ENCODE measurements around the gene KCNMA1. TPM values are rescaled to one million over a fixed set of nuclear protein-coding genes. Genes with fewer than 3 reads are reported as not detected.
"Not testable (repeated sequence)": the region's sequence is repeated elsewhere in the genome, so short reads cannot be mapped to it uniquely, and the experiment has no call there.

KCNMA1 gene
- polyA plus RNA-seq, 1 experiment = 21.4 TPM

- ChIA-PET POLR2A (interaction anchor here (0.5 kb wide), 1 partner anchor 1449 kb away, joined by 3 read pairs; no protein-coding TSS in a partner anchor), CTCF (interaction anchor here (0.5 to 1.1 kb wide), 4 partner anchors 11 to 410 kb away, joined by 3 read pairs; no protein-coding TSS in a partner anchor)
- no peak for TF ChIP-seq CTCF (IDR thresholded peaks at IDR 0.05; ENCODE audit: insufficient read depth, low read depth, low read length)
- Histone ChIP-seq H3K4me3 (ENCODE audit: low read depth, low read length) (no peak overlapping the region), H3K27me3 (ENCODE audit: control insufficient read depth, insufficient read depth, low read length) (no peaks in the 10 kb centered on the region), H3K36me3 (ENCODE audit: control insufficient read depth, insufficient read depth, low read length) (no peaks in the 10 kb centered on the region)
- DNase-seq (ENCODE audit: low read depth) = no peak
Measured at GRCh38 chr10:77576007-77576367, 61.6 kb downstream of the KCNMA1 start.

- no peak for DNase-seq (ENCODE audit: low read depth)
- CTCF ChIA-PET = interaction anchor here (0.5 to 1.6 kb wide), 6 partner anchors 11 to 410 kb away, joined by 3 read pairs; no protein-coding TSS in a partner anchor
- POLR2A ChIA-PET = interaction anchor here (0.5 kb wide), 1 partner anchor 1449 kb away, joined by 3 read pairs; no protein-coding TSS in a partner anchor
- H3K36me3 ChIP-seq (ENCODE audit: control insufficient read depth, insufficient read depth, low read length) = no peaks in the 10 kb centered on the region
- no peak overlapping the region for H3K4me3 ChIP-seq (ENCODE audit: low read depth, low read length)
- TF ChIP-seq CTCF (IDR thresholded peaks at IDR 0.05; ENCODE audit: insufficient read depth, low read depth, low read length) = no peak
- H3K27me3 ChIP-seq (ENCODE audit: control insufficient read depth, insufficient read depth, low read length) = no peaks in the 10 kb centered on the region
Measured at GRCh38 chr10:77575271-77576006, 62.2 kb downstream of the KCNMA1 start.

GRCh38 chr10:77574438-77574837 lies 63.2 kb downstream of the KCNMA1 start:
- POLR2A ChIA-PET = no interaction called here
- H3K4me3 ChIP-seq (ENCODE audit: low read depth, low read length) = no peak overlapping the region
- no peaks in the 10 kb centered on the region for H3K27me3 ChIP-seq (ENCODE audit: control insufficient read depth, insufficient read depth, low read length)
- CTCF ChIA-PET = interaction anchor here (0.7 to 2.0 kb wide), 4 partner anchors 8 to 231 kb away, joined by 3 to 12 read pairs (median 3); no protein-coding TSS in a partner anchor
- no peak for TF ChIP-seq CTCF (IDR thresholded peaks at IDR 0.05; ENCODE audit: insufficient read depth, low read depth, low read length)
- no peaks in the 10 kb centered on the region for H3K36me3 ChIP-seq (ENCODE audit: control insufficient read depth, insufficient read depth, low read length)
- DNase-seq (ENCODE audit: low read depth) = no peak

- DNase-seq (ENCODE audit: low read depth); H3K36me3 ChIP-seq (ENCODE audit: control insufficient read depth, insufficient read depth, low read length); H3K4me3 ChIP-seq (ENCODE audit: low read depth, low read length); H3K27me3 ChIP-seq (ENCODE audit: control insufficient read depth, insufficient read depth, low read length); POLR2A ChIA-PET: not testable (repeated sequence)
- CTCF ChIA-PET = interaction anchor here (2.0 kb wide), 1 partner anchor 10 kb away, joined by 12 read pairs; no protein-coding TSS in a partner anchor
Measured at GRCh38 chr10:77572520-77572919, 65.1 kb downstream of the KCNMA1 start.

- DNase-seq (ENCODE audit: low read depth) = no peak
- no peaks in the 10 kb centered on the region for H3K36me3 ChIP-seq (ENCODE audit: control insufficient read depth, insufficient read depth, low read length)
- no peak overlapping the region for H3K4me3 ChIP-seq (ENCODE audit: low read depth, low read length)
- ChIA-PET CTCF (no interaction called here), POLR2A (no interaction called here)
- H3K27me3 ChIP-seq (ENCODE audit: control insufficient read depth, insufficient read depth, low read length) = no peaks in the 10 kb centered on the region
- TF ChIP-seq CTCF (IDR thresholded peaks at IDR 0.05; ENCODE audit: insufficient read depth, low read depth, low read length) = no peak
Measured at GRCh38 chr10:77571490-77571889, 66.1 kb downstream of the KCNMA1 start.
